ENCODE results near the gene LRAT.
"Not testable (repeated sequence)": the region's sequence is repeated elsewhere in the genome, so short reads cannot be mapped to it uniquely, and the experiment has no call there.

LRAT gene

GRCh38 chr4:154743683-154744340 lies at the start of gene LRAT:
TSS of gene LRAT (plus strand) at chr4:154744000. CDS start at chr4:154744327, 327 bp downstream.
- DNase-seq = peak; percentile 92

- no peak for DNase-seq
Observed at GRCh38 chr4:154707877-154708276, 35.9 kb upstream of the LRAT start.

- DNase-seq = no peak
Observed at GRCh38 chr4:154709550-154709949, 34.2 kb upstream of the LRAT start.

GRCh38 chr4:154711522-154711921 lies 32.3 kb upstream of the LRAT start:
- DNase-seq = no peak

- DNase-seq = no peak
Observed at GRCh38 chr4:154714339-154715040, 29.3 kb upstream of the LRAT start.

GRCh38 chr4:154719087-154719486 lies 24.7 kb upstream of the LRAT start:
- DNase-seq = peak; percentile 64

- peak; percentile 18 for DNase-seq
Observed at GRCh38 chr4:154720123-154720522, 23.7 kb upstream of the LRAT start.

- no peak for DNase-seq
Observed at GRCh38 chr4:154720618-154721267, 23.1 kb upstream of the LRAT start.

- DNase-seq = peak; percentile 2
Observed at GRCh38 chr4:154722262-154722661, 21.5 kb upstream of the LRAT start.

GRCh38 chr4:154723601-154724000 lies 20.2 kb upstream of the LRAT start:
- DNase-seq = not testable (repeated sequence)

GRCh38 chr4:154727540-154727939 lies 16.3 kb upstream of the LRAT start:
- DNase-seq = peak; percentile 58

- peak; percentile 5 for DNase-seq
Observed at GRCh38 chr4:154731756-154732155, 12.0 kb upstream of the LRAT start.

GRCh38 chr4:154732669-154733068 lies 11.1 kb upstream of the LRAT start:
- no peak for DNase-seq

GRCh38 chr4:154736770-154737169 lies 7.0 kb upstream of the LRAT start:
- DNase-seq = no peak

- DNase-seq = peak; percentile 30
Observed at GRCh38 chr4:154738426-154738825, 5.4 kb upstream of the LRAT start.

- no peak for DNase-seq
Observed at GRCh38 chr4:154739111-154739510, 4.7 kb upstream of the LRAT start.

GRCh38 chr4:154740462-154740861 lies 3.3 kb upstream of the LRAT start:
- DNase-seq = peak; percentile 1

GRCh38 chr4:154741131-154741665 lies 2.6 kb upstream of the LRAT start:
- no peak for DNase-seq

- peak; percentile 52 for DNase-seq
Observed at GRCh38 chr4:154741922-154742850, 1.6 kb upstream of the LRAT start.

- peak; percentile 66 for DNase-seq
Observed at GRCh38 chr4:154744341-154744926, 634 bp downstream of the LRAT start.

GRCh38 chr4:154757713-154758112 lies 13.9 kb downstream of the LRAT start:
- no peak for DNase-seq

GRCh38 chr4:154760895-154761294 lies 17.1 kb downstream of the LRAT start:
- DNase-seq = no peak

All from DMS53 (cell line).